ENCODE measurements around the gene BLACAT1. TPM values are rescaled to one million over a fixed set of nuclear protein-coding genes. Genes with fewer than 3 reads are reported as not detected.
"Not testable (repeated sequence)": the region's sequence is repeated elsewhere in the genome, so short reads cannot be mapped to it uniquely, and the experiment has no call there.

BLACAT1 gene
- total RNA-seq, 1 experiment from 2014 or later, result 0.34 TPM

DNA sequence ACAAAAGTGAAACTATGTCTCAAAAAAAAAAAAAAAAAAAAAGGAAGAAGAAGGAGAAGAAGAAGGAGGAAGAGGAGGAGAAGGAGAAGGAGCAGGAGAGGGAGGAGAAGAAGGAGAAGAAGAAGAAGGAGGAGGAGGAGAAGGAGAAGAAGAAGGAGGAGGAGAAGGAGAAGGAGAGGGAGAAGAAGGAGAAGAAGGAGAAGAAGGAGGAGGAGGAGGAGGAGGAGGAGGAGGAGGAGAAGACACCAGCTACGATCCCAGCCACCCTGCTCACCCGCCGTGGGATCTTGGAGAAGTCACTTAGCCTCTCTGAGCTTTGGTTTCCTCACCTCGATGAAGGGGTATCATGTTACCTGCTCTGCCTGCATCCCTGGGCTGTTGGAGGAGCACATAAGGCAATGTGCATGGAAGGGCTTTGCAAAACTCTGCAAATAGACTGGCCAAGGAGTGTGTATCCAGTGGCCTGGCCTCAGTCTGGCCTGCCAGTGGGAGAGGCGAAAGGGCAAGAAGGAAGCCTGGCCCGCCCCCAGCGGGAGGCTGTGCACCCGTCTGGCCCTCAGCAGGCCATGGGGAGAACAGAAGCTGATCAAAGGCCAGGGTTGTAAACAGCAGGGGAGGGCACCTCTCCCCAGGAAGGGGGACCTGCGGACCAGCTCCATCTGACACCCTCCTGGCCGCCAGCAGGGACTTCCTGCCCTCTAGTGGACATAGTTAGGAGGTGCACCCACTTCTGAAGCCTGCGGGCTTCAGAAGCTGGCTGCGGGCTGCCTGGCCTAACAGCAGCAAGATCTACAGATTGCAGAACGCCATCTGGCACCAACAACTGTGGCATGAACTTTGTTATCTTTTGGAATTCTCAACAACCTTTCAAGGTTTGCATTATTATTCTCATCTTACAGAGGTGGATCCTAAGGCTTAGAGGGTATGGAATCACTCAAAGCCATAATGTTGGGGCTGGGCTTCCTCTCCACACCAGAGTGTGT lies 29.4 kb upstream of the BLACAT1 start:
- peak; percentile 89 to 91 for DNase-seq
- POLR2A ChIA-PET, result interaction anchor here (0.5 to 0.6 kb wide), 3 partner anchors 56 to 191 kb away, joined by 3 to 12 read pairs (median 11); no protein-coding TSS in a partner anchor
- H3K4me3 Mint-ChIP-seq (ENCODE audit: unreplicated experiment), result no peak overlapping the region
- CTCF ChIA-PET, result interaction anchor here (0.6 to 10.2 kb wide), 64 partner anchors 9 to 879 kb away, joined by 3 to 203 read pairs (median 4); partner anchors contain the start of genes CDK18, KLHDC8A and LEMD1
- intact Hi-C loops (cut with micrococcal nuclease; ENCODE audit: unreplicated experiment), result loop anchor here (1.0 to 10.0 kb wide), 5 partner anchors 62 to 210 kb away; no protein-coding TSS in a partner anchor
- BruUV-seq (replicated peaks), result no TSS peak
- H3K27me3 ChIP-seq (replicated peaks; ENCODE audit: control insufficient read depth, insufficient read depth, low read length), result no peaks in the 10 kb centered on the region; the same call in 1 of the 2 replicates
- H3K4me1 Mint-ChIP-seq (ENCODE audit: low read depth, unreplicated experiment), result no peaks in the 10 kb centered on the region
- H3K9me3 Mint-ChIP-seq (ENCODE audit: unreplicated experiment), result no peaks in the 10 kb centered on the region
- no peak overlapping the region for H3K27ac Mint-ChIP-seq (ENCODE audit: unreplicated experiment)
- 0 out of 2 replicates have a peak, but pooled peaks cover 3% of the 10 kb centered on the region for H3K4me1 ChIP-seq
- peaks cover 21% of the 10 kb centered on the region for H3K27me3 Mint-ChIP-seq (ENCODE audit: insufficient read depth, unreplicated experiment)
- no peak overlapping the region for H3K4me3 ChIP-seq (ENCODE audit: low read depth, low read length)
- no peaks in the 10 kb centered on the region for H3K36me3 ChIP-seq (ENCODE audit: control insufficient read depth, insufficient read depth, low read length)
- TF ChIP-seq, protein P1, sequence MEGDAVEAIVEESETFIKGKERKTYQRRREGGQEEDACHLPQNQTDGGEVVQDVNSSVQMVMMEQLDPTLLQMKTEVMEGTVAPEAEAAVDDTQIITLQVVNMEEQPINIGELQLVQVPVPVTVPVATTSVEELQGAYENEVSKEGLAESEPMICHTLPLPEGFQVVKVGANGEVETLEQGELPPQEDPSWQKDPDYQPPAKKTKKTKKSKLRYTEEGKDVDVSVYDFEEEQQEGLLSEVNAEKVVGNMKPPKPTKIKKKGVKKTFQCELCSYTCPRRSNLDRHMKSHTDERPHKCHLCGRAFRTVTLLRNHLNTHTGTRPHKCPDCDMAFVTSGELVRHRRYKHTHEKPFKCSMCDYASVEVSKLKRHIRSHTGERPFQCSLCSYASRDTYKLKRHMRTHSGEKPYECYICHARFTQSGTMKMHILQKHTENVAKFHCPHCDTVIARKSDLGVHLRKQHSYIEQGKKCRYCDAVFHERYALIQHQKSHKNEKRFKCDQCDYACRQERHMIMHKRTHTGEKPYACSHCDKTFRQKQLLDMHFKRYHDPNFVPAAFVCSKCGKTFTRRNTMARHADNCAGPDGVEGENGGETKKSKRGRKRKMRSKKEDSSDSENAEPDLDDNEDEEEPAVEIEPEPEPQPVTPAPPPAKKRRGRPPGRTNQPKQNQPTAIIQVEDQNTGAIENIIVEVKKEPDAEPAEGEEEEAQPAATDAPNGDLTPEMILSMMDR (IDR thresholded peaks at IDR 0.05; ENCODE audit: insufficient read depth in 1 of 2, low read depth in 1 of 2, low read length in 1 of 2, severe bottlenecking in 1 of 2, unreplicated experiment in 1 of 2), result peak; percentile 94 to 95
- no peaks in the 10 kb centered on the region for H3K9me3 ChIP-seq
- H3K36me3 Mint-ChIP-seq (ENCODE audit: insufficient read depth, unreplicated experiment), result no peaks in the 10 kb centered on the region

DNA sequence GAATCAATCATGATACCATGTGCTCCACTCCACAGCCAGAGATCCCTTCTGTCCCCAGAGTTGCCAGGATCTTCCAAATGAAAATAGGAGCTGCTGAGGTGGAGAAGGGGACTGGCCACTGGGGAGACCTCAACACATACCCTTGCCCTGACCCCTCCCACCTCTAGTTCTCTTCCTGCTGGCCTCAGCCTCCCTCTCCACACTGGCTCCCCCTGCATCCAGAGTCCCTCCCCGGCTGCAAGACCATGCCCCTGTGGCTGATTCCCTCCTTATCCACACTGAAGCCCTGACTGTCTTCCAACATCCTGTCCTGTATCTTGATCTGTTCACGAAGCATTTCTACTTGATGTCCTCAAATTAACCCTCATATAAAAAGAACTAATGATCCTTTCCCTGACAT lies 27.5 kb upstream of the BLACAT1 start:
- POLR2A ChIA-PET, result no interaction called here
- no peak overlapping the region for H3K27ac Mint-ChIP-seq (ENCODE audit: unreplicated experiment)
- no peaks in the 10 kb centered on the region for H3K9me3 Mint-ChIP-seq (ENCODE audit: unreplicated experiment)
- Histone ChIP-seq H3K9me3 (no peaks in the 10 kb centered on the region), H3K4me1 (0 out of 2 replicates have a peak, but pooled peaks cover 3% of the 10 kb centered on the region), H3K27me3 (replicated peaks; ENCODE audit: control insufficient read depth, insufficient read depth, low read length) (peaks cover 1% of the 10 kb centered on the region; the same call in 1 of the 2 replicates), H3K36me3 (ENCODE audit: control insufficient read depth, insufficient read depth, low read length) (no peaks in the 10 kb centered on the region), H3K4me3 (ENCODE audit: low read depth, low read length) (no peak overlapping the region)
- no TSS peak for BruUV-seq (replicated peaks)
- H3K27me3 Mint-ChIP-seq (ENCODE audit: insufficient read depth, unreplicated experiment), result peaks cover 25% of the 10 kb centered on the region
- CTCF ChIA-PET, result interaction anchor here (1.4 kb wide), 1 partner anchor 129 kb away, joined by 4 read pairs; no protein-coding TSS in a partner anchor
- TF ChIP-seq, protein P1 (IDR thresholded peaks at IDR 0.05; ENCODE audit: insufficient read depth in 1 of 2, low read depth in 1 of 2, low read length in 1 of 2, severe bottlenecking in 1 of 2, unreplicated experiment in 1 of 2), result no peak
- no peak for DNase-seq
- no peaks in the 10 kb centered on the region for H3K36me3 Mint-ChIP-seq (ENCODE audit: insufficient read depth, unreplicated experiment)
- no peaks in the 10 kb centered on the region for H3K4me1 Mint-ChIP-seq (ENCODE audit: low read depth, unreplicated experiment)
- no peak overlapping the region for H3K4me3 Mint-ChIP-seq (ENCODE audit: unreplicated experiment)
- intact Hi-C loops (cut with micrococcal nuclease; ENCODE audit: unreplicated experiment), result loop anchor here (10.0 kb wide), 1 partner anchor 209 kb away; no protein-coding TSS in a partner anchor

DNA sequence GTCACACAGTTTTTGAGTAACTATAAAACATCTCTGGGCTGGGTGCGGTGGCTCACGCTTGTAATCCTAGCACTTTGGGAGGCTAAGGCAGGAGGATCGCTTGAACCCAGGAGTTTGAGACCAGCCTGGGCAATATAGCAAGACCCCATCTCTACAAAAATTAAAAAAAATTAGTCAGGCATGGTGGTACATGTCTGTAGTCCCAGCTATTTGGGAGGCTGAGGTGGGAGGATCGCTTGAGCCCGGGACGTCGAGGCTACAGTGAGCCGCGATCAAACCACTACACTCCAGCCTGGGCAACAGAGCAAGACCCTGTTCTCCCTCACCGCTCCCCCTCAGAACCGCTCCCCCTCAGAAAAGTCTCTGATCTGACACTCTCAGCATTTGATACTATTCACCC lies 26.7 kb upstream of the BLACAT1 start:
- H3K27me3 ChIP-seq (replicated peaks; ENCODE audit: control insufficient read depth, insufficient read depth, low read length); BruUV-seq (replicated peaks); H3K9me3 Mint-ChIP-seq (ENCODE audit: unreplicated experiment); H3K4me3 Mint-ChIP-seq (ENCODE audit: unreplicated experiment); H3K4me1 Mint-ChIP-seq (ENCODE audit: low read depth, unreplicated experiment); POLR2A ChIA-PET; H3K4me3 ChIP-seq (ENCODE audit: low read depth, low read length); H3K27ac Mint-ChIP-seq (ENCODE audit: unreplicated experiment); H3K36me3 ChIP-seq (ENCODE audit: control insufficient read depth, insufficient read depth, low read length); DNase-seq; H3K9me3 ChIP-seq; H3K4me1 ChIP-seq; H3K36me3 Mint-ChIP-seq (ENCODE audit: insufficient read depth, unreplicated experiment): not testable (repeated sequence)
- H3K27me3 Mint-ChIP-seq (ENCODE audit: insufficient read depth, unreplicated experiment), result peaks cover 22% of the 10 kb centered on the region
- CTCF ChIA-PET, result interaction anchor here (1.4 kb wide), 1 partner anchor 129 kb away, joined by 4 read pairs; no protein-coding TSS in a partner anchor
- intact Hi-C loops (cut with micrococcal nuclease; ENCODE audit: unreplicated experiment), result loop anchor here (10.0 kb wide), 1 partner anchor 208 kb away; no protein-coding TSS in a partner anchor

All from Caco-2 (cell line).